ENCODE results near the gene ATXN7L1. TPM values are rescaled to one million over a fixed set of nuclear protein-coding genes. Genes with fewer than 3 reads are reported as not detected.

Gene ATXN7L1
- total RNA-seq, 1 donor from 2014 or later: 2.4 TPM

DNA sequence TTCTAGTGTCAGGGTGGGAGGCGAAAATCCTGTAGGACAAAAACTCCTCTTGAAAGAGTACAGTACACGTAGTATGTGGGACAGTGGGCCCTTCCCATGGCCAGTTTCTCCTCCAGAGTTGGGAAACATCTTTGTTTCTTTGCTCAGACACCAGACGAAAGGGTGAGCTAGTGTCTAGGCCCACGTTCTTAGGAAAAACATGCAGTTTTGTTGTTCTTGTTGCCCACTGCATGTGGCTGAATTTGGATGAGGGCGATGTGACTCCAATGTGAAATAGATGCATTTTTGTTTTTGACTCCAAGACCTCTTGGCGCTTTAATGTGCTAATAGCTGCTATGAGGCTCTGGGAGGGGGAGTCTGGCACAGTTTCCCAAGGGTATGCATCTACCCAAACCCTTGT, 100.8 kb downstream of the ATXN7L1 start:
- DNase-seq (ENCODE audit: low read depth) (no peak), FAIRE-seq (no peak)
- Histone ChIP-seq H3K36me3 (ENCODE audit: control insufficient read depth, insufficient read depth, low read length) (no peaks in the 10 kb centered on the region), H3K4me3 (ENCODE audit: low read depth, low read length) (no peak overlapping the region), H3K27me3 (ENCODE audit: control insufficient read depth, insufficient read depth, low read length) (no peaks in the 10 kb centered on the region)
- no peak for TF ChIP-seq CTCF (IDR thresholded peaks at IDR 0.05; ENCODE audit: insufficient read depth, low read length, severe bottlenecking)

GRCh38 chr7:105773030-105773460, 103.4 kb downstream of the ATXN7L1 start:
- TF ChIP-seq CTCF (IDR thresholded peaks at IDR 0.05; ENCODE audit: insufficient read depth, low read length, severe bottlenecking): no peak

DNA sequence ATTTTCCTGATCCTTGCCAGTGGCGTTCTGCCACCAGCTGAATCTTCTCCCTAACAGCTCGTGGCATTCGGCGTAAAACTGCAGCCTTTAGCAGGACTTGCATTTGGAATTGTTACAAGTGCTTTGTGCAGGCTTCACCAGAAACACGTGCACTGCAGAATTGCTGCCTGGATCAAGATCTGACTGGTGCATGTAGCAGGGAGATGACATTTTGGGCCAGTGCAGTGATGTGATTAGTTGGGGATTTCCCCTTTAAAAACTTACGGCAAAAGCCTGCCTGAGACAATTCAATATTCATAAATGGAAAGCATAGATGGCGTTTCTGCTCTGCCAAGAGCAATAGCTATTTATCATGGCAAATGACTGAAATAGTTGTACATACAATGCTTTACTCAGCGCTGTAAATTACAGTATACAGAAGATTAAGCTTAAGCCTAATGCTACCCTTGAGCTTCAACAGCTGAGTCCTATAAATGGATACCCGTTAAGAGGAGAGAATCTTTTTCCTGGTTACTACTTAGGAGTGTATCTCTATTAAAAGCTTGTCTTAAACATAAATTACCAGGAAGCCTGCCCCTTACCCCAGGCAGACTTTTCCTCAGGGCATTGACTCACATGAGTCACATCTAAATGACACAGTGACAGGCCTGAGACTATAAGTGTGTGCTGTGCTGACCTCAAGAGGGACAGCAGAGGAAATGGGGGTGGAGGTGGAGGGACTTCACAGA, 106.3 kb downstream of the ATXN7L1 start:
- no peak for TF ChIP-seq CTCF (IDR thresholded peaks at IDR 0.05; ENCODE audit: insufficient read depth, low read length, severe bottlenecking)
- Histone ChIP-seq H3K27me3 (ENCODE audit: control insufficient read depth, insufficient read depth, low read length) (no peaks in the 10 kb centered on the region), H3K4me3 (ENCODE audit: low read depth, low read length) (no peak overlapping the region), H3K36me3 (ENCODE audit: control insufficient read depth, insufficient read depth, low read length) (no peaks in the 10 kb centered on the region)
- no peak for DNase-seq (ENCODE audit: low read depth)
- FAIRE-seq: no peak

More at GRCh38 chr7:105773030-105773460, 103.4 kb downstream of the ATXN7L1 start:
- H3K27me3 ChIP-seq (ENCODE audit: control insufficient read depth, insufficient read depth, low read length): no peaks in the 10 kb centered on the region
- no peaks in the 10 kb centered on the region for H3K36me3 ChIP-seq (ENCODE audit: control insufficient read depth, insufficient read depth, low read length)
- DNase-seq (ENCODE audit: low read depth) (no peak), FAIRE-seq (no peak)
- no peak overlapping the region for H3K4me3 ChIP-seq (ENCODE audit: low read depth, low read length)

DNA sequence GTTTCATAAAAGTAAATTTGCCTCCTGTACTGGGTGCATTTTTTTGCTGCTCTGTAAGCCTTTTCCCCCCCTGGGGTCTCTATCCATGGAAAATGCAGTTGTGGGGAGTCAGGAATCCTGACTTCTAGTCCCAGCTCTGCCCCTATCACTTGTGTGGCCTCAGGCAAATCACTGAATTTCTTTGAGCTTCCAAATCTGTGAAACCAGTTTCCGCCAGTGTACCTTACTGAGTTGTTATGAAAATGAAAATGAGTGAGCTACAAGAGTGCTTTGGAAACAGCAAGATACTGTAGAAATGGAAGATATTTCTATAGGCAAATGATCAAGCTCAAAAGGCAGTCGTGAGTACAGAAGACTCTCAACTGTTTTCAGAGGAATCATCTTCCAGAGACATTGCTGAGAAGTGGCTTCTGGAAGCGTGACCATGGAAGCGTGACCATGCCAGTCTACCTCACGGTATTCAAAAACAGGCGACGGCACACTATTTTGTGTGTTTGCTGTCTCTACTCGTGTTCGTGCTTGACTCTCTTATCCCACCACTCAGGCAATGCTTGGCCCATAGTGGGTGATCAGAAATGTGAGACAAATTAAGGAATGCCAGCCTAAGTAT, 107.4 kb downstream of the ATXN7L1 start:
- no peaks in the 10 kb centered on the region for H3K27me3 ChIP-seq (ENCODE audit: control insufficient read depth, insufficient read depth, low read length)
- no peak overlapping the region for H3K4me3 ChIP-seq (ENCODE audit: low read depth, low read length)
- no peaks in the 10 kb centered on the region for H3K36me3 ChIP-seq (ENCODE audit: control insufficient read depth, insufficient read depth, low read length)
- no peak for DNase-seq (ENCODE audit: low read depth)
- no peak for FAIRE-seq
- no peak for TF ChIP-seq CTCF (IDR thresholded peaks at IDR 0.05; ENCODE audit: insufficient read depth, low read length, severe bottlenecking)

- Histone ChIP-seq H3K36me3 (ENCODE audit: control insufficient read depth, insufficient read depth, low read length) (no peaks in the 10 kb centered on the region), H3K4me3 (ENCODE audit: low read depth, low read length) (no peak overlapping the region), H3K27me3 (ENCODE audit: control insufficient read depth, insufficient read depth, low read length) (no peaks in the 10 kb centered on the region)
- FAIRE-seq (no peak), DNase-seq (ENCODE audit: low read depth) (no peak)
- TF ChIP-seq CTCF (IDR thresholded peaks at IDR 0.05; ENCODE audit: insufficient read depth, low read length, severe bottlenecking): no peak
Measured at GRCh38 chr7:105768117-105768516, 108.3 kb downstream of the ATXN7L1 start.
